GM08714 (cell line): Measurements from ENCODE around the gene UNC13B.
"Not testable (repeated sequence)": the region's sequence is repeated elsewhere in the genome, so short reads cannot be mapped to it uniquely, and the experiment has no call there.

Source experiments
- H3K4me3 ChIP-seq: fragments of 200-500 bp; sonication (Bioruptor generic); 2 replicates; pipeline ENCODE4 v1.5.1; 2014; ENCODE audit warnings: mild to moderate bottlenecking, low read length, inconsistent platforms
- ZNF274 ChIP-seq: IDR thresholded peaks from 2 replicates; pipeline ENCODE4 v1.6.1; 2012; ENCODE audit warnings: mild to moderate bottlenecking, low read depth, low read length

The UNC13B gene

GRCh38 chr9:35380039-35380438 lies 218.2 kb downstream of the UNC13B start:
- no peak overlapping the region for H3K4me3 ChIP-seq
- no peak for TF ChIP-seq ZNF274

- H3K4me3 ChIP-seq = no peak overlapping the region
- TF ChIP-seq ZNF274 = no peak
Measured at GRCh38 chr9:35380619-35381018, 218.8 kb downstream of the UNC13B start.

- TF ChIP-seq ZNF274 = no peak
- no peak overlapping the region for H3K4me3 ChIP-seq
Measured at GRCh38 chr9:35385042-35385441, 223.2 kb downstream of the UNC13B start.

GRCh38 chr9:35395076-35395705 lies 233.4 kb downstream of the UNC13B start:
- H3K4me3 ChIP-seq = no peak overlapping the region
- no peak for TF ChIP-seq ZNF274

- TF ChIP-seq ZNF274 = no peak
Measured at GRCh38 chr9:35395706-35396101, 233.9 kb downstream of the UNC13B start.

GRCh38 chr9:35396560-35397215 lies 234.9 kb downstream of the UNC13B start:
- no peak for TF ChIP-seq ZNF274
- H3K4me3 ChIP-seq = no peak overlapping the region

More at GRCh38 chr9:35395706-35396101, 233.9 kb downstream of the UNC13B start:
- H3K4me3 ChIP-seq = no peak overlapping the region

- H3K4me3 ChIP-seq = no peak overlapping the region
- no peak for TF ChIP-seq ZNF274
Measured at GRCh38 chr9:35397216-35397698, 235.4 kb downstream of the UNC13B start.

GRCh38 chr9:35397923-35398322 lies 236.1 kb downstream of the UNC13B start:
- no peak for TF ChIP-seq ZNF274
- no peak overlapping the region for H3K4me3 ChIP-seq

- no peak for TF ChIP-seq ZNF274
- H3K4me3 ChIP-seq = no peak overlapping the region
Measured at GRCh38 chr9:35398651-35399335, 237.0 kb downstream of the UNC13B start.

GRCh38 chr9:35404865-35405264 lies 243.1 kb downstream of the UNC13B start:
- no peak overlapping the region for H3K4me3 ChIP-seq
- TF ChIP-seq ZNF274 = no peak

GRCh38 chr9:35406183-35406959 lies 244.6 kb downstream of the UNC13B start:
- no peak for TF ChIP-seq ZNF274

GRCh38 chr9:35407846-35408245 lies 246.0 kb downstream of the UNC13B start:
- no peak for TF ChIP-seq ZNF274
- H3K4me3 ChIP-seq = no peak overlapping the region

More at GRCh38 chr9:35406183-35406959, 244.6 kb downstream of the UNC13B start:
- no peak overlapping the region for H3K4me3 ChIP-seq

- not testable (repeated sequence) for H3K4me3 ChIP-seq
Measured at GRCh38 chr9:35409434-35409833, 247.6 kb downstream of the UNC13B start.

GRCh38 chr9:35414889-35415288 lies 253.1 kb downstream of the UNC13B start:
- TF ChIP-seq ZNF274 = no peak
- no peak overlapping the region for H3K4me3 ChIP-seq
